Activated CD8-positive, alpha-beta memory T cell treated with anti-CD3 and anti-CD28 coated beads, Interleukin-2, amount 10 ng/mL, durations not matched to agents 7 days and 5 days (primary cell): ENCODE measurements around the gene CYP2J2. TPM values are rescaled to one million over a fixed set of nuclear protein-coding genes. Genes with fewer than 3 reads are reported as not detected.

Experiments
- ATAC-seq: fragments of 150-1000 bp; cut with Tn5 transposase; one replicate; pipeline ENCODE4 v1.10.0; 2021; ENCODE audit warnings: moderate library complexity
- CTCF ChIA-PET: fragments of 350-600 bp; sonication (Branson Sonifier 250); formaldehyde crosslinking; loops from one replicate; lab custom pipeline; 2021; ENCODE audit warnings: antibody characterized with exemption; lab: Charles Lee
- DNase-seq: peaks from one replicate; pipeline ENCODE4 v3.0.0-alpha.2; 2020
- H3K27ac Mint-ChIP-seq: one replicate; pipeline ENCODE4 v1.8.0; 2021; ENCODE audit warnings: mild to moderate bottlenecking, mixed read lengths
- H3K27me3 Mint-ChIP-seq: one replicate; pipeline ENCODE4 v1.8.0; 2021; ENCODE audit warnings: mixed read lengths
- H3K36me3 Mint-ChIP-seq: one replicate; pipeline ENCODE4 v1.8.0; 2021; ENCODE audit warnings: mild to moderate bottlenecking, mixed read lengths
- H3K4me1 Mint-ChIP-seq: one replicate; pipeline ENCODE4 v1.8.0; 2021; ENCODE audit warnings: mixed read lengths
- H3K4me3 Mint-ChIP-seq: one replicate; pipeline ENCODE4 v1.8.0; 2021; ENCODE audit warnings: mild to moderate bottlenecking, moderate library complexity, mixed read lengths
- H3K9me3 Mint-ChIP-seq: one replicate; pipeline ENCODE4 v1.8.0; 2022; ENCODE audit warnings: low read depth, mixed read lengths
- total RNA-seq, 2 experiments: library from RNA; stranded (reverse); gene quantifications; one replicate each; pipeline ENCODE4 v1.2.3, GENCODE V29; 2021

The CYP2J2 gene
- total RNA-seq, 2 experiments from 2014 or later = 2.2 to 4.5 TPM

DNA sequence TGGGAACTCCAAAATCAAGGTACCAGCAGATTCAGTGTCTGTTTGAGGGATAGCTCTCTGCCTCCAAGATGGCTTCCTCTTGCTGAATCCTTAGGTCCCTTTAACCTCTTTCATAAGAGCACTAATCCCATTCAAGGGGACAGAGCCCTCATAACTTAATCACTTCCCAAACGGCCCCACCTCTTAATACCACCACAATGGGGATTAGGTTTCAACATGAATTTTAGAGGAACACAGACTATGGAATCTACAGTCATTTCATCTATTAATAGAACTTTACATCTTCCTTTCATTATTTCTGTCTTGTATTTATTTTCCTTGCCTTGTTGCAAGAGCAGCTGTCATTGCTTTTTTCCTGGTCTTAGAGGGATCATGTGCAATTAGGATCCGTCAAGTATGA lies 81.5 kb downstream of the CYP2J2 start:
- H3K9me3 Mint-ChIP-seq = no peaks in the 10 kb centered on the region
- CTCF ChIA-PET = no interaction called here
- H3K4me1 Mint-ChIP-seq = no peaks in the 10 kb centered on the region
- H3K27ac Mint-ChIP-seq = no peak overlapping the region
- H3K36me3 Mint-ChIP-seq = no peaks in the 10 kb centered on the region
- no peaks in the 10 kb centered on the region for H3K27me3 Mint-ChIP-seq
- H3K4me3 Mint-ChIP-seq = no peak overlapping the region
- no peak for ATAC-seq
- DNase-seq = no peak

Other genes with a start within 250 kb of the CYP2J2 start
- 1 to 10 TPM; 1.0 to 2.3 TPM for gene HOOK1, start 111.8 kb downstream of the CYP2J2 start, total RNA-seq
- gene C1orf87, start 147.0 kb upstream of the CYP2J2 start, total RNA-seq = not detected